GM12878 (cell line): ENCODE measurements around the gene UBTFL1. TPM values are rescaled to one million over a fixed set of nuclear protein-coding genes. Genes with fewer than 3 reads are reported as not detected.

ENCODE experiments used
- ATAC-seq: fragments of 200-7000 bp; cut with Tn5 transposase; 3 replicates; pipeline ENCODE4 v1.9.1; 2020; ENCODE audit warnings: mild to moderate bottlenecking, moderate library complexity
- BruUV-seq: library from RNA; stranded (reverse); fragments of 400-500 nt; replicated peaks from 2 replicates; lab custom pipeline; 2021; lab: Mats Ljungman, UMichigan
- CTCF ChIA-PET: fragments of 300-600 bp; sonication (Branson Sonifier 250); formaldehyde crosslinking; extraction: SDS; loops from one replicate; lab custom pipeline; 2021; ENCODE audit warnings: inconsistent platforms; lab: Yijun Ruan, JAX
- POLR2A ChIA-PET: fragments of 350-600 bp; formaldehyde crosslinking; extraction: SDS; loops from one replicate; lab custom pipeline; 2021; ENCODE audit warnings: inconsistent platforms; lab: Charles Lee
- RAD21 ChIA-PET: fragments of 300-600 bp; sonication (Branson Sonifier 250); formaldehyde crosslinking; loops from one replicate; lab custom pipeline; 2023; ENCODE audit warnings: antibody characterized with exemption; ENCODE audit not compliant: unreplicated experiment; lab: Charles Lee
- SMC1A ChIA-PET: fragments of 300-600 bp; sonication (Branson Sonifier 250); formaldehyde crosslinking; loops from one replicate; lab custom pipeline; 2023; ENCODE audit not compliant: unreplicated experiment, uncharacterized antibody; lab: Charles Lee
- DNase-seq: peaks from one replicate; pipeline ENCODE4 v3.0.0-alpha.2; 2011; ENCODE audit warnings: low read depth, low spot score
- FAIRE-seq: peaks from 3 replicates; lab custom pipeline; 2011; peaks lifted over from hg19 to GRCh38; lab: Jason Lieb, UNC
- H2AFZ ChIP-seq: 2 replicates; pipeline ENCODE4 v1.6.0; 2011; ENCODE audit warnings: low read depth, low read length, control low read depth; ENCODE audit not compliant: control insufficient read depth
- H3K27ac ChIP-seq: 2 replicates; pipeline ENCODE4 v1.5.1; 2011; ENCODE audit warnings: control low read depth; ENCODE audit not compliant: control insufficient read depth, insufficient read depth
- H3K27me3 ChIP-seq, 2 experiments: replicated peaks in 1 of 2; 2 replicates each; pipeline versions ENCODE4 v1.6.0 to v1.6.1; 2011; ENCODE audit warnings: low read length in 1 of 2; ENCODE audit not compliant: control insufficient read depth in 2 of 2, insufficient read depth in 2 of 2
- H3K36me3 ChIP-seq, 2 experiments: 2 replicates each; pipeline ENCODE4 v1.5.1; 2011; ENCODE audit warnings: low read length in 1 of 2; ENCODE audit not compliant: control insufficient read depth in 2 of 2, insufficient read depth in 2 of 2
- H3K4me1 ChIP-seq: 2 replicates; pipeline ENCODE4 v1.6.1; 2011; ENCODE audit warnings: mild to moderate bottlenecking, low read length, moderate library complexity, mixed read lengths; ENCODE audit not compliant: control insufficient read depth, insufficient read depth
- H3K4me2 ChIP-seq: 2 replicates; pipeline ENCODE4 v1.6.0; 2011; ENCODE audit warnings: control low read depth; ENCODE audit not compliant: control insufficient read depth, insufficient read depth
- H3K4me3 ChIP-seq: fragments of 200-600 bp; sonication (generic); 2 replicates; pipeline ENCODE4 v1.5.1; 2016
- H3K79me2 ChIP-seq: 2 replicates; pipeline ENCODE4 v1.6.0; 2011; ENCODE audit warnings: low read length; ENCODE audit not compliant: control insufficient read depth, insufficient read depth
- H3K9ac ChIP-seq: 2 replicates; pipeline ENCODE4 v1.8.0; 2011; ENCODE audit warnings: low read length, control low read depth, mixed read lengths; ENCODE audit not compliant: control insufficient read depth, insufficient read depth
- H3K9me3 ChIP-seq: replicated peaks from 3 replicates; pipeline ENCODE4 v1.5.1; 2011; ENCODE audit warnings: mild to moderate bottlenecking, low read length; ENCODE audit not compliant: control insufficient read depth, insufficient read depth
- H4K20me1 ChIP-seq: 2 replicates; pipeline ENCODE4 v1.6.0; 2011; ENCODE audit not compliant: control insufficient read depth, insufficient read depth
- CHD2 ChIP-seq: IDR thresholded peaks from 2 replicates; pipeline ENCODE4 v1.6.1; 2011; ENCODE audit warnings: low read depth, low read length, improper control_type of control experiment, borderline replicate concordance
- MEF2A ChIP-seq: IDR thresholded peaks from 2 replicates; pipeline ENCODE4 v1.6.1; 2011; ENCODE audit warnings: low read depth, mild to moderate bottlenecking, low read length, moderate library complexity; ENCODE audit not compliant: insufficient read depth
- NBN ChIP-seq: fragments of 450-650 bp; IDR thresholded peaks from 2 replicates; pipeline ENCODE4 v1.6.1; 2016
- POLR2AphosphoS2 ChIP-seq: IDR thresholded peaks from 2 replicates; pipeline ENCODE4 v1.6.1; 2011; ENCODE audit warnings: low read depth, mild to moderate bottlenecking, low read length, improper control_type of control experiment, moderate library complexity
- RB1 ChIP-seq: fragments of 450-650 bp; formaldehyde crosslinking; IDR thresholded peaks from 2 replicates; pipeline ENCODE4 v1.6.1; 2017; ENCODE audit warnings: mild to moderate bottlenecking, borderline replicate concordance
- STAT3 ChIP-seq: IDR thresholded peaks from 2 replicates; pipeline ENCODE4 v1.6.1; 2011; ENCODE audit warnings: low read depth, low read length, improper control_type of control experiment
- SUZ12 ChIP-seq: fragments of 200-600 bp; sonication (generic); IDR thresholded peaks from one replicate; pipeline ENCODE4 v1.6.1; 2018; ENCODE audit warnings: antibody characterized with exemption, mild to moderate bottlenecking; ENCODE audit not compliant: unreplicated experiment
- ZBED1 ChIP-seq: IDR thresholded peaks from 2 replicates; pipeline ENCODE4 v1.6.1; 2016; ENCODE audit warnings: borderline replicate concordance
- WGBS: methylation state at CpG from one replicate; pipeline ENCODE4 v1.1.6; 2016; ENCODE audit warnings: low lambda C conversion rate; ENCODE audit not compliant: insufficient replicate concordance, insufficient coverage; ENCODE audit errors: missing lambda C conversion rate; 5-methylcytosine and 5-hydroxymethylcytosine counted together
- in situ Hi-C: fragments of 300-500 bp; cut with MboI; formaldehyde crosslinking; loops from 9 replicates; pipeline ENCODE4 v1.14.3; 2018; ENCODE audit warnings: mixed read lengths
- intact Hi-C: fragments of 100-400 bp; cut with micrococcal nuclease; formaldehyde crosslinking; loops from one replicate; pipeline ENCODE4 v1.14.2; 2022; ENCODE audit not compliant: unreplicated experiment
- polyA plus RNA-seq, 11 experiments: library from polyadenylated mRNA; depleted of rRNA in 4 of 11; unstranded in 6 of 11; stranded (reverse) in 5 of 11; fragments of >200 nt; fragmentation: Nextera tagmentation in 4 of 11; fragmentation: Illumina TruSeq in 1 of 11; extraction: Ambion mirVana in 4 of 11; extraction: Trizol in 1 of 11; gene quantifications; 1 replicate in 1 of 11; 2 replicates in 10 of 11; pipeline versions ENCODE4 v1.2.1 to v1.2.3, GENCODE V29; 2011 to 2016; ENCODE audit warnings: inconsistent platforms in 2 of 11, missing spikeins in 2 of 11, low read depth in 1 of 11
- total RNA-seq, 4 experiments: library from RNA; depleted of rRNA in 3 of 4; stranded (reverse); fragments of >200 nt in 3 of 4; fragmentation: Illumina TruSeq in 1 of 4; extraction: Trizol in 1 of 4; gene quantifications; 2 replicates each; pipeline versions ENCODE4 v1.2.1 to v1.2.3, GENCODE V29; 2013 to 2021
- TF ChIP-seq, protein P1 (sequence below): IDR thresholded peaks from 2 replicates; pipeline ENCODE4 v1.6.1; 2012; ENCODE audit warnings: low read depth, low read length, improper control_type of control experiment
- TF ChIP-seq, protein P2 (sequence below): fragments of 450-650 bp; IDR thresholded peaks from 2 replicates; pipeline ENCODE4 v1.6.1; 2017; ENCODE audit warnings: mild to moderate bottlenecking, moderate library complexity
- TF ChIP-seq, protein P3 (sequence below): fragments of 150-350 bp; IDR thresholded peaks from 2 replicates; pipeline ENCODE4 v1.6.1; 2016; ENCODE audit warnings: low read depth, low read length
- TF ChIP-seq, protein P4 (sequence below): fragments of 450-650 bp; conservative IDR thresholded peaks from 2 replicates; pipeline ENCODE4 v1.6.1; 2017; ENCODE audit warnings: mild to moderate bottlenecking, moderate library complexity

UBTFL1 gene
- total and polyA plus RNA-seq, 10 of the 15 experiments (the other 5 are each of a cell fraction or from before 2014, with no cell fraction given), result not detected

DNA sequence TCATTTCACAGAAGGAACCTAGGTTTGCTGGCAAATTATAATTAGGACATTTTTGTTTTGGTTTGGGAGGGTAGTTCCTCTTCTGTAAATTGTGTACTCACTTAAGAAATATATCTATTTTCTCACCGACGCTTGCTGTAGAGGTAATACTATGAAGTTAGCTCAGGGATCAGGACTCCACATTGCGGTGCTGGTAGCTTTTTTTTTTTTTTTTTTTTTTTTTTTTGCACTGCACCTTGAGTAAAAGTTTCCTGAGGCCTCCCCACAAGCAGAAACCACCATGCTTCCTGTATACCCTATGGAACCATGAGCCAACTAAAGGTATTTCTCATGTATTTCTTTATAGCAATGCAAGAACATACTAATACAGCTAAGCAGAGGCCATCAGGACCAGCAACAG lies 14.7 kb downstream of the UBTFL1 start:
- no peak for ATAC-seq
- ChIA-PET SMC1A (no interaction called here), RAD21 (no interaction called here), CTCF (no interaction called here), POLR2A (no interaction called here)
- Histone ChIP-seq H3K27me3 (no peaks in the 10 kb centered on the region), H3K4me1 (no peaks in the 10 kb centered on the region), H4K20me1 (no peaks in the 10 kb centered on the region), H3K36me3 (no peaks in the 10 kb centered on the region), H3K27ac (no peak overlapping the region), H3K9ac (no peak overlapping the region), H3K79me2 (no peaks in the 10 kb centered on the region), H3K9me3 (no peaks in the 10 kb centered on the region), H2AFZ (no peak overlapping the region), H3K4me2 (no peak overlapping the region), H3K4me3 (no peak overlapping the region)
- BruUV-seq, result no TSS peak
- in situ Hi-C loops (loop anchor here (25.0 kb wide), 2 partner anchors 438 to 1013 kb away; no protein-coding TSS in a partner anchor), intact Hi-C loops (loop anchor here (5.0 kb wide), 1 partner anchor 52 kb away; no protein-coding TSS in a partner anchor)
- DNase-seq, result no peak
- no peak for FAIRE-seq
- WGBS, result 45% methylated on average over 3 of the region's 3 CpGs
- TF ChIP-seq CHD2 (no peak), ZBED1 (no peak), SUZ12 (no peak), POLR2AphosphoS2 (no peak), NBN (no peak), RB1 (no peak), STAT3 (no peak), MEF2A (no peak)
- TF ChIP-seq, protein P1, sequence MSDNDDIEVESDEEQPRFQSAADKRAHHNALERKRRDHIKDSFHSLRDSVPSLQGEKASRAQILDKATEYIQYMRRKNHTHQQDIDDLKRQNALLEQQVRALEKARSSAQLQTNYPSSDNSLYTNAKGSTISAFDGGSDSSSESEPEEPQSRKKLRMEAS, result no peak
- TF ChIP-seq, protein P2, sequence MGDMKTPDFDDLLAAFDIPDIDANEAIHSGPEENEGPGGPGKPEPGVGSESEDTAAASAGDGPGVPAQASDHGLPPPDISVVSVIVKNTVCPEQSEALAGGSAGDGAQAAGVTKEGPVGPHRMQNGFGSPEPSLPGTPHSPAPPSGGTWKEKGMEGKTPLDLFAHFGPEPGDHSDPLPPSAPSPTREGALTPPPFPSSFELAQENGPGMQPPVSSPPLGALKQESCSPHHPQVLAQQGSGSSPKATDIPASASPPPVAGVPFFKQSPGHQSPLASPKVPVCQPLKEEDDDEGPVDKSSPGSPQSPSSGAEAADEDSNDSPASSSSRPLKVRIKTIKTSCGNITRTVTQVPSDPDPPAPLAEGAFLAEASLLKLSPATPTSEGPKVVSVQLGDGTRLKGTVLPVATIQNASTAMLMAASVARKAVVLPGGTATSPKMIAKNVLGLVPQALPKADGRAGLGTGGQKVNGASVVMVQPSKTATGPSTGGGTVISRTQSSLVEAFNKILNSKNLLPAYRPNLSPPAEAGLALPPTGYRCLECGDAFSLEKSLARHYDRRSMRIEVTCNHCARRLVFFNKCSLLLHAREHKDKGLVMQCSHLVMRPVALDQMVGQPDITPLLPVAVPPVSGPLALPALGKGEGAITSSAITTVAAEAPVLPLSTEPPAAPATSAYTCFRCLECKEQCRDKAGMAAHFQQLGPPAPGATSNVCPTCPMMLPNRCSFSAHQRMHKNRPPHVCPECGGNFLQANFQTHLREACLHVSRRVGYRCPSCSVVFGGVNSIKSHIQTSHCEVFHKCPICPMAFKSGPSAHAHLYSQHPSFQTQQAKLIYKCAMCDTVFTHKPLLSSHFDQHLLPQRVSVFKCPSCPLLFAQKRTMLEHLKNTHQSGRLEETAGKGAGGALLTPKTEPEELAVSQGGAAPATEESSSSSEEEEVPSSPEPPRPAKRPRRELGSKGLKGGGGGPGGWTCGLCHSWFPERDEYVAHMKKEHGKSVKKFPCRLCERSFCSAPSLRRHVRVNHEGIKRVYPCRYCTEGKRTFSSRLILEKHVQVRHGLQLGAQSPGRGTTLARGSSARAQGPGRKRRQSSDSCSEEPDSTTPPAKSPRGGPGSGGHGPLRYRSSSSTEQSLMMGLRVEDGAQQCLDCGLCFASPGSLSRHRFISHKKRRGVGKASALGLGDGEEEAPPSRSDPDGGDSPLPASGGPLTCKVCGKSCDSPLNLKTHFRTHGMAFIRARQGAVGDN, result no peak
- TF ChIP-seq, protein P3, sequence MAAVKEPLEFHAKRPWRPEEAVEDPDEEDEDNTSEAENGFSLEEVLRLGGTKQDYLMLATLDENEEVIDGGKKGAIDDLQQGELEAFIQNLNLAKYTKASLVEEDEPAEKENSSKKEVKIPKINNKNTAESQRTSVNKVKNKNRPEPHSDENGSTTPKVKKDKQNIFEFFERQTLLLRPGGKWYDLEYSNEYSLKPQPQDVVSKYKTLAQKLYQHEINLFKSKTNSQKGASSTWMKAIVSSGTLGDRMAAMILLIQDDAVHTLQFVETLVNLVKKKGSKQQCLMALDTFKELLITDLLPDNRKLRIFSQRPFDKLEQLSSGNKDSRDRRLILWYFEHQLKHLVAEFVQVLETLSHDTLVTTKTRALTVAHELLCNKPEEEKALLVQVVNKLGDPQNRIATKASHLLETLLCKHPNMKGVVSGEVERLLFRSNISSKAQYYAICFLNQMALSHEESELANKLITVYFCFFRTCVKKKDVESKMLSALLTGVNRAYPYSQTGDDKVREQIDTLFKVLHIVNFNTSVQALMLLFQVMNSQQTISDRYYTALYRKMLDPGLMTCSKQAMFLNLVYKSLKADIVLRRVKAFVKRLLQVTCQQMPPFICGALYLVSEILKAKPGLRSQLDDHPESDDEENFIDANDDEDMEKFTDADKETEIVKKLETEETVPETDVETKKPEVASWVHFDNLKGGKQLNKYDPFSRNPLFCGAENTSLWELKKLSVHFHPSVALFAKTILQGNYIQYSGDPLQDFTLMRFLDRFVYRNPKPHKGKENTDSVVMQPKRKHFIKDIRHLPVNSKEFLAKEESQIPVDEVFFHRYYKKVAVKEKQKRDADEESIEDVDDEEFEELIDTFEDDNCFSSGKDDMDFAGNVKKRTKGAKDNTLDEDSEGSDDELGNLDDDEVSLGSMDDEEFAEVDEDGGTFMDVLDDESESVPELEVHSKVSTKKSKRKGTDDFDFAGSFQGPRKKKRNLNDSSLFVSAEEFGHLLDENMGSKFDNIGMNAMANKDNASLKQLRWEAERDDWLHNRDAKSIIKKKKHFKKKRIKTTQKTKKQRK, result no peak
- TF ChIP-seq, protein P4, sequence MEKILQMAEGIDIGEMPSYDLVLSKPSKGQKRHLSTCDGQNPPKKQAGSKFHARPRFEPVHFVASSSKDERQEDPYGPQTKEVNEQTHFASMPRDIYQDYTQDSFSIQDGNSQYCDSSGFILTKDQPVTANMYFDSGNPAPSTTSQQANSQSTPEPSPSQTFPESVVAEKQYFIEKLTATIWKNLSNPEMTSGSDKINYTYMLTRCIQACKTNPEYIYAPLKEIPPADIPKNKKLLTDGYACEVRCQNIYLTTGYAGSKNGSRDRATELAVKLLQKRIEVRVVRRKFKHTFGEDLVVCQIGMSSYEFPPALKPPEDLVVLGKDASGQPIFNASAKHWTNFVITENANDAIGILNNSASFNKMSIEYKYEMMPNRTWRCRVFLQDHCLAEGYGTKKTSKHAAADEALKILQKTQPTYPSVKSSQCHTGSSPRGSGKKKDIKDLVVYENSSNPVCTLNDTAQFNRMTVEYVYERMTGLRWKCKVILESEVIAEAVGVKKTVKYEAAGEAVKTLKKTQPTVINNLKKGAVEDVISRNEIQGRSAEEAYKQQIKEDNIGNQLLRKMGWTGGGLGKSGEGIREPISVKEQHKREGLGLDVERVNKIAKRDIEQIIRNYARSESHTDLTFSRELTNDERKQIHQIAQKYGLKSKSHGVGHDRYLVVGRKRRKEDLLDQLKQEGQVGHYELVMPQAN, result no peak
